Measurements from ENCODE around the gene SCAMP3.

The SCAMP3 gene

DNA sequence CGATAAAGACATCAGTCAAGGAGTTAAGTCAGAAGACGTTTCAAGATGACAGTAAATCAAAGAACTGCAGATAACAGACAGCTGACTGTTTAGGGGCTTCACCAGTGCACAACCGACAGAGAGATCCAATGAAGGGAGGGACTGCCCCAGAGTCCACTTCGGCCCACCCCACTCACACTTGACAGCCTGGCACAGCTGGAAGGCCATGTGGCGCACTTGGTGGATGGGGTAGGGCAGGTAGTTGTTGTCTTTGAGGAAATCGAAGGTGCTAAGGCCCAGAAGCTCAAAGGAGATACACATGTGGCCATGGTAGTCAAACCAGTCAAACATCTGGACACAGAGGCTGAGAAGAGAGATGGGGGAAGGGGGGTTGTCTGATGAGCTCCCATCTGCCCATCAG is 4.4 kb upstream of the SCAMP3 start:
- Histone ChIP-seq H3K18ac (ENCODE audit: low read length) (no peak overlapping the region), H3K4ac (ENCODE audit: low read depth, low read length) (no peak overlapping the region), H3K4me2 (ENCODE audit: low read length) (no peak overlapping the region), H3K27me3 (ENCODE audit: insufficient read depth, low read length, poor library complexity) (no peaks in the 10 kb centered on the region), H4K8ac (ENCODE audit: low read depth, low read length) (no peak overlapping the region), H3K4me1 (ENCODE audit: control insufficient read depth, low read depth, low read length) (no peaks in the 10 kb centered on the region), H2BK120ac (ENCODE audit: low read depth, low read length) (no peak overlapping the region), H2BK5ac (ENCODE audit: low read length) (no peak overlapping the region), H3K79me2 (ENCODE audit: control insufficient read depth, insufficient read depth, low read length) (peaks cover 9% of the 10 kb centered on the region), H2BK15ac (replicated peaks; ENCODE audit: low read depth) (no peak overlapping the region), H3K56ac (ENCODE audit: low read length) (no peak overlapping the region), H4K5ac (ENCODE audit: low read length) (no peak overlapping the region), H2AK5ac (ENCODE audit: low read length) (no peak overlapping the region), H3K27ac (ENCODE audit: low read depth, low read length) (no peak overlapping the region), H3K79me1 (ENCODE audit: low read length) (peaks cover 16% of the 10 kb centered on the region), H3K9ac (ENCODE audit: low read length) (no peak overlapping the region), H3K23ac (ENCODE audit: low read length) (no peak overlapping the region), H3K4me3 (ENCODE audit: low read length) (no peak overlapping the region), H3K36me3 (ENCODE audit: control insufficient read depth, insufficient read depth, low read length) (peaks cover 40% of the 10 kb centered on the region)
- WGBS (ENCODE audit: extremely low coverage, insufficient coverage, low lambda C conversion rate) = no CpG with 5 or more reads among the region's 6 CpGs
- no peak for DNase-seq

DNA sequence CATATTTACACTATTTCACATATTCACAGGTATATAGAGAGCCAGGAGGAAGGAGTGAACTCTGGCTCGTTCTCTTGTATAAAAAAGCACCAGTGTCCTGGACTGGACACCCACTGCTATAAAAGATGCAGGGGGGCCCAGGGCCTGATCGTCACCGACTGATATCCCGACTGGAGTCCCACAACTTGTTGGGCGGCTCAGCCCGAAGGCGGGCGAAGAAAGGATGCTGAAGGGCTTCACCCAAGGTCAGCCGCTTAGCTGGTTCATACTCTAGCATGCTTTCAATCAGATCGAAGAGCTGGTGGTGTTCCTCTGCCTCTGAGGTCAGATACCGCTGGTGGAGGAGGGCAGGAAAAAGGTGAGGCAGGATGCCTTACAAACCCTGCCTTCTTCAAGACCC is 907 bp upstream of the SCAMP3 start:
- peaks cover 21% of the 10 kb centered on the region for H3K36me3 ChIP-seq (ENCODE audit: control insufficient read depth, insufficient read depth, low read length)
- H3K56ac ChIP-seq (ENCODE audit: low read length) = no peak overlapping the region

DNA sequence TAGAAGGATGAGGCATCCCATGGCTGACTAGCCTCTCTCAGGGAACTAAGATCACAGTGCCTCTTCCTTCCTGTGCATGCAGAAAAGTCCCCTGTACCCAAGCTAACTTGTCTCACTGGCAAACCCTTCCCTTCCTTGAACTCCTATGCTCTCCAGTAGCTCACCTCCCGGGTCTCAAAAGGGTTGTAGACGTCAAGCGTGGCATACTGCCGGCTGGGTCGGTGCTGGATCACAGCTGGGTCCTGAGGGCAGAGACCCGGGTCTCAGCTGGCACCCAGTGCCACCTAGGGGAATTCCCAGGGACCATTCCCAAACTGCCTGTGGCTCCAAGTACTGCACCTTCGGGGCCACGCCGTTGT is 688 bp downstream of the SCAMP3 start:
- Histone ChIP-seq H3K4ac (ENCODE audit: low read depth, low read length) (no peak overlapping the region), H2AK5ac (ENCODE audit: low read length) (peak overlapping the region; percentile 4), H3K4me2 (ENCODE audit: low read length) (peak overlapping the region; percentile 73), H3K9ac (ENCODE audit: low read length) (peak overlapping the region; percentile 98), H2BK5ac (ENCODE audit: low read length) (no peak overlapping the region), H3K79me1 (ENCODE audit: low read length) (peaks cover 5% of the 10 kb centered on the region), H3K36me3 (ENCODE audit: control insufficient read depth, insufficient read depth, low read length) (peaks cover 13% of the 10 kb centered on the region), H4K5ac (ENCODE audit: low read length) (no peak overlapping the region), H2BK120ac (ENCODE audit: low read depth, low read length) (no peak overlapping the region), H3K23ac (ENCODE audit: low read length) (no peak overlapping the region), H3K4me1 (ENCODE audit: control insufficient read depth, low read depth, low read length) (peaks cover 3% of the 10 kb centered on the region), H3K56ac (ENCODE audit: low read length) (peak overlapping the region; percentile 98), H2BK15ac (replicated peaks; ENCODE audit: low read depth) (no peak overlapping the region), H3K27me3 (ENCODE audit: insufficient read depth, low read length, poor library complexity) (no peaks in the 10 kb centered on the region), H3K79me2 (ENCODE audit: control insufficient read depth, insufficient read depth, low read length) (peaks cover 4% of the 10 kb centered on the region), H4K8ac (ENCODE audit: low read depth, low read length) (no peak overlapping the region), H3K27ac (ENCODE audit: low read depth, low read length) (no peak overlapping the region), H3K18ac (ENCODE audit: low read length) (no peak overlapping the region), H3K4me3 (ENCODE audit: low read length) (peak overlapping the region; percentile 90)
- no CpG with 5 or more reads among the region's 9 CpGs for WGBS (ENCODE audit: extremely low coverage, insufficient coverage, low lambda C conversion rate)
- no peak for DNase-seq

More for the DNA sequence above, 907 bp upstream of the SCAMP3 start:
- Histone ChIP-seq H3K79me2 (ENCODE audit: control insufficient read depth, insufficient read depth, low read length) (peaks cover 4% of the 10 kb centered on the region), H3K4ac (ENCODE audit: low read depth, low read length) (no peak overlapping the region), H3K4me2 (ENCODE audit: low read length) (no peak overlapping the region), H3K4me1 (ENCODE audit: control insufficient read depth, low read depth, low read length) (peaks cover 3% of the 10 kb centered on the region), H2BK15ac (replicated peaks; ENCODE audit: low read depth) (no peak overlapping the region), H2BK5ac (ENCODE audit: low read length) (no peak overlapping the region), H3K79me1 (ENCODE audit: low read length) (peaks cover 9% of the 10 kb centered on the region), H2BK120ac (ENCODE audit: low read depth, low read length) (no peak overlapping the region), H3K18ac (ENCODE audit: low read length) (no peak overlapping the region), H3K4me3 (ENCODE audit: low read length) (no peak overlapping the region), H2AK5ac (ENCODE audit: low read length) (no peak overlapping the region), H3K23ac (ENCODE audit: low read length) (no peak overlapping the region), H3K27me3 (ENCODE audit: insufficient read depth, low read length, poor library complexity) (no peaks in the 10 kb centered on the region), H3K9ac (ENCODE audit: low read length) (no peak overlapping the region), H3K27ac (ENCODE audit: low read depth, low read length) (no peak overlapping the region), H4K8ac (ENCODE audit: low read depth, low read length) (no peak overlapping the region), H4K5ac (ENCODE audit: low read length) (no peak overlapping the region)
- DNase-seq = no peak
- no CpG with 5 or more reads among the region's 11 CpGs for WGBS (ENCODE audit: extremely low coverage, insufficient coverage, low lambda C conversion rate)

DNA sequence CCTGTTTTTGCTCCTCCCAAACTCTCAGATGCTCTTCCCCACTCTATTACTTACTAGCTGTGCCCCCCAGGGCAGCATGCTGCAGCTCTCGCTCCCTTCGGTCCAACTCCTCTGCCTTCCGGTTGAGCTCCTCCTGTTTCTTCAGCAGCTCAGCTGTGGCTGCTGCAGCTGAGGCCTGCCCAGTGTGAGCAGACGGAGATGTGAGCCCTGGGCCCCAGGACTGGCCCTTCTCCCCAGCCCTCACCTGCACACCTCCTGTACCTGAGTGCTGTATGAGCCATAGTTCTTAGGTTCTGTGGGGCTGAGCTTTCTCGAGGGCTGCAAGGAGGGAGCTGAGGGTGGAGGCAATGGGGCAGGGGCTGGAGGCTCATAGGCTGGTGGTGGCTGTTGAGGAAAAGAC is 1.9 kb downstream of the SCAMP3 start:
- H3K27ac ChIP-seq (ENCODE audit: low read depth, low read length) = no peak overlapping the region
- no peak overlapping the region for H3K4me2 ChIP-seq (ENCODE audit: low read length)
- H3K56ac ChIP-seq (ENCODE audit: low read length) = no peak overlapping the region
- H2BK5ac ChIP-seq (ENCODE audit: low read length) = no peak overlapping the region
- H3K18ac ChIP-seq (ENCODE audit: low read length) = no peak overlapping the region
- no peak overlapping the region for H4K5ac ChIP-seq (ENCODE audit: low read length)
- H3K36me3 ChIP-seq (ENCODE audit: control insufficient read depth, insufficient read depth, low read length) = peaks cover 8% of the 10 kb centered on the region
- H2BK120ac ChIP-seq (ENCODE audit: low read depth, low read length) = no peak overlapping the region
- H3K79me1 ChIP-seq (ENCODE audit: low read length) = peaks cover 5% of the 10 kb centered on the region
- no peak overlapping the region for H4K8ac ChIP-seq (ENCODE audit: low read depth, low read length)
- no peak overlapping the region for H2BK15ac ChIP-seq (replicated peaks; ENCODE audit: low read depth)
- no CpG with 5 or more reads among the region's 5 CpGs for WGBS (ENCODE audit: extremely low coverage, insufficient coverage, low lambda C conversion rate)
- H3K4me3 ChIP-seq (ENCODE audit: low read length) = no peak overlapping the region
- no peaks in the 10 kb centered on the region for H3K27me3 ChIP-seq (ENCODE audit: insufficient read depth, low read length, poor library complexity)
- H3K4me1 ChIP-seq (ENCODE audit: control insufficient read depth, low read depth, low read length) = peaks cover 3% of the 10 kb centered on the region
- no peak for DNase-seq
- no peak overlapping the region for H3K4ac ChIP-seq (ENCODE audit: low read depth, low read length)
- H3K23ac ChIP-seq (ENCODE audit: low read length) = no peak overlapping the region
- no peak overlapping the region for H3K9ac ChIP-seq (ENCODE audit: low read length)
- no peak overlapping the region for H2AK5ac ChIP-seq (ENCODE audit: low read length)
- peaks cover 4% of the 10 kb centered on the region for H3K79me2 ChIP-seq (ENCODE audit: control insufficient read depth, insufficient read depth, low read length)

DNA sequence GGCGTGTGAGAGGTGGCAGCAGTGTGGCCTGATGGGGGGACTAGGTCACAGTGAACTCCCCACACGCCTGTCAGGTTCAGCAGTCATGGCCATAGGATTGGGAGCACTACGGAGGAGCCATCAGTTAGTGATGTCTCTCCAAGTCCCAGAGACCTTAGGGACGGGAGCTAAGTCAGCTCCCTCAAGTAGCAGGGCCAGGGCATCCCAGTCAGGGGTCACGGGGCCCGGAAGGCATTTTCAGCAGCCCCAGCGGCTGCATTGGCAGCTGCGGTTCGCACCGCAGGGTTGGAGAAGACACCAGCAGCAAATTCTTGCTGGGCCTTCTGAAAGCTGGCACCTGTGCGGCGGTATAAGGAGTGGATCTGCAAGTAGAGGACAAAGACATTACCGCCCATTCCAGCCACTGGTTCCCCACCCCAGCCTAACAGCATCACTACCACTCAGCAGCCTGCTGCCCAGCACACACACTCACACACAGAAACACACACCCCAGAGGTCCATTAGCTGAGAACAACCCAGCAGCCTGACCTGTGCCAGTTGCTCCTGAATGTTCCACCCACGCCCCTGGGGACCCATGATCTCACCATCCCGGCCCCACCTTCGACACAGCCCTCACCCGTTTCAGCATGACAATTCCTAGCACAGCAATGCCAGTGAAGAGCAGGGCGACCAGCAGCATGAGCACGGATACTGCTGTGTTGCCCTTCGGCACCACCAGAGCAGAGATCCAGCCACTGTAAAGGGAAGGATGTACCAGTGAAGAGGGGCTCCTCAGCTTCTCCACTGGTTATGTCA is 5.9 kb downstream of the SCAMP3 start:
- peak overlapping the region; percentile 86 for H3K9ac ChIP-seq (ENCODE audit: low read length)
- H2BK5ac ChIP-seq (ENCODE audit: low read length) = no peak overlapping the region
- no peak overlapping the region for H2BK15ac ChIP-seq (replicated peaks; ENCODE audit: low read depth)
- H3K4me2 ChIP-seq (ENCODE audit: low read length) = peak overlapping the region; percentile 95
- H4K5ac ChIP-seq (ENCODE audit: low read length) = no peak overlapping the region
- no peak for DNase-seq
- no CpG with 5 or more reads among the region's 20 CpGs for WGBS (ENCODE audit: extremely low coverage, insufficient coverage, low lambda C conversion rate)
- no peak overlapping the region for H3K4ac ChIP-seq (ENCODE audit: low read depth, low read length)
- no peak overlapping the region for H2AK5ac ChIP-seq (ENCODE audit: low read length)
- no peak overlapping the region for H3K18ac ChIP-seq (ENCODE audit: low read length)
- H4K8ac ChIP-seq (ENCODE audit: low read depth, low read length) = no peak overlapping the region
- H2BK120ac ChIP-seq (ENCODE audit: low read depth, low read length) = no peak overlapping the region
- no peaks in the 10 kb centered on the region for H3K27me3 ChIP-seq (ENCODE audit: insufficient read depth, low read length, poor library complexity)
- no peak overlapping the region for H3K27ac ChIP-seq (ENCODE audit: low read depth, low read length)
- H3K79me1 ChIP-seq (ENCODE audit: low read length) = peaks cover 8% of the 10 kb centered on the region
- H3K4me1 ChIP-seq (ENCODE audit: control insufficient read depth, low read depth, low read length) = peaks cover 8% of the 10 kb centered on the region
- H3K36me3 ChIP-seq (ENCODE audit: control insufficient read depth, insufficient read depth, low read length) = peaks cover 3% of the 10 kb centered on the region
- no peak overlapping the region for H3K4me3 ChIP-seq (ENCODE audit: low read length)
- H3K79me2 ChIP-seq (ENCODE audit: control insufficient read depth, insufficient read depth, low read length) = peaks cover 2% of the 10 kb centered on the region
- H3K56ac ChIP-seq (ENCODE audit: low read length) = peak overlapping the region; percentile 95
- H3K23ac ChIP-seq (ENCODE audit: low read length) = no peak overlapping the region

Data from mesendoderm (in vitro differentiated cells).